NCI-H1048 (cell line): ENCODE measurements around the gene KSR1.
"Not testable (repeated sequence)": the region's sequence is repeated elsewhere in the genome, so short reads cannot be mapped to it uniquely, and the experiment has no call there.

Experiments used
- DNase-seq: peaks from one replicate; lab custom pipeline; 2025; lab: John Stamatoyannopoulos, UW

Gene KSR1

GRCh38 chr17:27609611-27610303 is 153.5 kb downstream of the KSR1 start:
- DNase-seq: no peak

GRCh38 chr17:27610304-27610677 is 154.0 kb downstream of the KSR1 start:
- DNase-seq: no peak

- DNase-seq: no peak
Measured at GRCh38 chr17:27612160-27612770, 156.0 kb downstream of the KSR1 start.

DNA sequence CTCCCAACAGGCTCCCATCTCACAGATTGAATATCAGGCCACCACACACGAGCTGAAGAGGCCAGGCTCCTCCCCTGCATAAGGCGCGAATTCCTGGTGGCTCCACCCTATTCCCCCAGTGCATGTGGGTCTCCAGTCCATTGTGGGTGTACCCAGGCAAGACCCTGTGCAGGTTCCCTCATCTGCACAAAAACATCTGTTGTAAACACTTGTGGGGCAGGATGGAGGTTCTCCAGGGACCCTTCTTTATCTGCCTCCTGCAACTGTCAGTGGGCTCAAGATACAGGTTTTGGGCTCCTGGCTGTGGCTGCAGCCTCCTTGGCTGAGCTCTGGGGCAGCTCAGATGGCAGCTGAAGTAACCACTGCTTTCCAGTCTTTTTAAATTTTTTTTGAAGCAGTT is 157.2 kb downstream of the KSR1 start:
- no peak for DNase-seq

- no peak for DNase-seq
Measured at GRCh38 chr17:27615121-27615520, 158.9 kb downstream of the KSR1 start.

DNA sequence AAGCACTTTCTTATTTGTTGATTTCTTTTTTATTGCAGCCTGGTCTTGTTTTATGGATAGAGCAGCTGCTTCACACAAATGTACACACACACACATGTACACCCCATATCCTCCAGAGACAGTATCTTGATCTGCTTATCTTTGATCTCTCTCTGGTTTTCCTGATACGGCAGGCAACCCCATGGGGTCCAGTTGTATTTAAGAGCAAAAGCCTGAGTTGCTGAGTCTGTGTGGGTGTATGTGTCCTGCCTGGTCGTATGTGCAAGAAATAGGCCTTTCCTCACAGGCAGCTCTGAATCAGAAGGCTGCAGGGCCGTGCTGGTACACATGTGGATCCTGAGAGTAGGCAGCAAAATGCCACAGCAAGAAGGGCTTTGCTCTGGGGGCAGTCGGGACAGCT is 160.2 kb downstream of the KSR1 start:
- no peak for DNase-seq

GRCh38 chr17:27618417-27618816 is 162.2 kb downstream of the KSR1 start:
- DNase-seq: no peak

- DNase-seq: no peak
Measured at GRCh38 chr17:27620721-27621120, 164.5 kb downstream of the KSR1 start.

GRCh38 chr17:27621536-27621935 is 165.3 kb downstream of the KSR1 start:
- no peak for DNase-seq

DNA sequence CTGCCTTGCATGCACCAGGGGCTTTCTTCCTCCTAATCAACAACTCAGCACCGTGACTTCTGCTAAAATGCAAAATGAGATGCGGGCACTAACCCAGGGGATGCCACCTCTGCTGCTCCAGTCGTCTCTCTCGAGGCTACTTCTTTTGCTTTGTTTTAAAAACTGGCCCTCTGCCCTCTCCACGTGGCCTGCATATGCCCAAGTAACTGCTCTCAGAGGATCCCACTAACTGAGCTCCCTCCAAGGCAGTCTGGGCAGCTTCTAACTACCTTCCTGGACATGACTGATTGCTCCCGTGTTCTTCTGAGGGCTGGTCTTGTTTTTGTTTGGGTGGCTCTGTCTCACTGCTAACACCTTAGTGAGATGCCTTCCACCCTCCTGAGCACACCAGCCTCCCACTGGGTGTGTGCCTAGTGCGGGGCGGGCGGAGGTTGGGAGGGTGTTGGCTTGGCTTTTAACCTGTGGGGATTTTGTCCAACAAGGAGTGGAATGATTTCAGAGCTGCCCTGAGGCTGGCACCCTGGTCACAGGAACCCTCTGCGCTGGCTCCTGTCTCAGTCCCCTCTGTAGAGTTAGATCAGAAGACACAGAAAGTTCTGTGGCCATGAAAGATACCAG is 165.8 kb downstream of the KSR1 start:
- DNase-seq: no peak

DNA sequence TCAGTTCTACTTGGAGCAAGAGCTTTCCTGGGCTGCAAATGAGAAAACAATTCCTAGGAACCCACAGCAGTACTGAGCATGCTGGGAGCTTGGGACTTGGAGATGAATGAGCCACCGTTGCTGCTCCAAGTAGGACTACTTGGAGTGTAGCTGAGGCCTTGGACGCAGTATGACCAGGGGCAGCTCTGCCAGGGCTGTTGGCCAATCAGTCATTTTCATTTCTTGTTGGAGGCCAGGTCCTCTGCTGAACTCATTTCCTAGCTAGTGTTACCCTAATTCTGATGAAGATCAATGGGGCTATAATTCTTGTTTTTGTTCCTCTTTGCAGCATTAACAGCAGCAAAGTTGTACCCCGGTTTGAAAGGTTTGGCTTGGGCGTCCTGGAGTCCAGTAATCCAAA is 166.7 kb downstream of the KSR1 start:
- no peak for DNase-seq

- no peak for DNase-seq
Measured at GRCh38 chr17:27623614-27624013, 167.4 kb downstream of the KSR1 start.

- no peak for DNase-seq
Measured at GRCh38 chr17:27624539-27624938, 168.3 kb downstream of the KSR1 start.

GRCh38 chr17:27625856-27626255 is 169.6 kb downstream of the KSR1 start:
- DNase-seq: no peak

DNA sequence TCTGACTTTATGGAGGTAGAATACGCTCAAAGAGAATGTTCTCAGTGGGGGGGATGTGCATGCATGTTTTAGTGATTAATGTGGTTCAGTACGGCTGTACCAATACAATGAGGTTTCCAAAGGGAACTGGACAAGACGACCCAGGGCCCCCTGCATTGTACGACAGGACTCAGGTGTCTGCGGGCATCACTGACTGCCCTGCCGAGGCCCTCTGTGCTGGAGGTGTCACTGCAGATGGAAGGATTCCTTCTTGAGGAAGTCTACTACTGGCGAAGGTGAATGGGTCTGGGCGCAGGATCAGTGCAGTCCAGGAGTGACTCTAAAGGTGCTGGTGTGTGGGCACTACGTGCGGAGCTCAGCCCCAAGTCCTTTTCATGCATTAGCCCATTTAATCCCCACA is 171.3 kb downstream of the KSR1 start:
- DNase-seq: no peak

DNA sequence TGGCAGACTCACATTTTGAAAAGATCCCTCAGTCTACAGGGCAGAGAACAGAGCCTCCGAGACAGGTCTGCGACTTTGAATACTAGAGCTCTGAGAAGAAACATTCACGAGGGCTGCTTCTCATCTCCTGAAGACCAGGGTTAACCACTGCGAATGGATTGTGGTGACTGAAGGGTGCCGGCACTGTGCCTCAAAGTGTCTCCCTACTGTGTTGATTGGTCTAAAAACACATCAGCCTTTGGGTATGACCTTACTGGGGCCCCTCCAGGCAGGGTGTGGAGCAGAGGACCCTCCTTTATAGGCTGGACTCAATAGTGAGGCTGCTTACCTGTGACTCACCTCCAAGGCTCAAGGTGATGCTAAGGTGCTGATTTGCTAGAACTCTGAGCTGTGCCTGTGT is 172.1 kb downstream of the KSR1 start:
- DNase-seq: no peak

DNA sequence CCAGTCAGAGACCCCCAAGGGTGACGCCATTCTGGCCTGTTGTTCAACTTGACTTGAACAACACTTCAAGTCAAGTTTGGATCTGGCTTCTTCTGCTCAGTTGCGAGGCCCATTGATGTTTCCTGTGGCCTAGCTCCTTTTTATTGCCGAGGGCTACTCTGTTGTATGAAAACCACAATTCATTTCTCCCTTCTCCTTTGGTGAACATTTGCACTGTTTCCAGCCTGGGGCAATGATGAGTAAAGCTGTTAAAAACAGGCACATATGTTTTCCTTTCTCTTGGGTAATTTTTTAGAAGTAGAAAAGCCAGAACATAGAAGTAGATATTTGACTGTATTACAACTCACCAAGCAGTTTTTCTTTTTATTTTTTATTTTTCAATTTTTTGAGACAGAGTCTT is 173.0 kb downstream of the KSR1 start:
- DNase-seq: not testable (repeated sequence)

- no peak for DNase-seq
Measured at GRCh38 chr17:27630607-27631410, 174.6 kb downstream of the KSR1 start, which contains the start of gene LGALS9. TSS of gene LGALS9 (plus strand) at chr17:27631188. CDS start at chr17:27631266, 78 bp downstream.

DNA sequence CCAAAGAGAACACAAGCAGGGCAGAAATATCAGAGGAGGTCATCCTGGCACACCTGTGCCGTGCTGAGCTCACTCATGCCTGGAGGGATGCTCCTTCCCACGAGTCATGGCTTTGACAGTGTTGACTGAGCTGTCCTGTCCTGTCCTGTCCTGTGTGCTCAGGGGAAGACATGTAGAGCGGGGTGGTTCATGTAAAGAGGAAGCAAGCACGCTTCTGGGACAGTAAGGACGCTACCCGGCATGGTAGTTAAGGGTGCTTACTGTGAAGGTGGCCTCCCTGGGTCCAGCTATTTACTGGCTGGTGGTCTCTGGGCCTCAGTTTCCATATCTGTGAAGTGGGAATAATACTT is 175.1 kb downstream of the KSR1 start:
- no peak for DNase-seq

DNA sequence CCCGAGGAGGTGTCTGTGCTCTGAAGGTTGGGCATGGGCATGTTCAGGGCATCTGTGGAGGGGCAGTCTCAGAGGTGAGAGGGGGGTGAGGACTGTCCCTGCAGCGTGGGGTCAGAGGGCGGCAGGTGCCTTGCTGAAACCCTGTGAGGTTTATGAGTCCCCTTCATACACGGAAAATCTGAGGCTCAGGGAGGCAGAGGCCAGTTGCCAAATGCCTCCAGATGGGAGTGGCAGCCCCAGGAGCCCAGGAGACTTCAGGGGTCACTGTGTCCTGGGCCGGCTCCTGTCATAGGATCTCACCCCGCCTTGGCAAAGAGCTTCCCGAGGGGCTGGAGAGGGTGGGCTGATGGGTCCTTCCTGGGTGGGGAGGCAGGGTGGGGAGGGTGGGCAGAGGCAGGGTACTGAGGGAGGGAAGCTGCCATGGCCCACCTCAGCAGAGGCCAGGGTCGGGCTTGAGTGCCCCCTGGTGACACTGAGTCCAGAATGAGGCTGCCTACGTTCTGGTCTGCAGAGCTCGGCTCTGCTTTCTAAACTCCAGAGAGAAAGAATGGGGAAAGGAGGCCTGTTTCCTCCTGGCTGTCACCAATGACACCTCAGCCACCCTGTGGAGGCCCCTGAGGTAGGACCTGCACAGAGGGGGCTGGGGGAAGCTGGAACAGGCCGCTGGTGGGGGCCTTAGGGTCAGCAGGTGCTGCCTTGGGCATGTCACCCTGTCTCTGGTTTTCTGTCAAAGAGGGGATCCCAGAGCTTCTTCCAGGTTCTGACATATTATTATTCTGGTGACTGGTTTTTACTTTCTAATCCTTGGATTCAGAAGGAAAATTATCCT is 175.9 kb downstream of the KSR1 start:
- DNase-seq: no peak

- DNase-seq: not testable (repeated sequence)
Measured at GRCh38 chr17:27632766-27633165, 176.5 kb downstream of the KSR1 start.
